Measurements from ENCODE around the gene SLC7A9. TPM values are rescaled to one million over a fixed set of nuclear protein-coding genes. Genes with fewer than 3 reads are reported as not detected.

SLC7A9 gene
- total RNA-seq, 1 donor from 2014 or later: 0.32 TPM

DNA sequence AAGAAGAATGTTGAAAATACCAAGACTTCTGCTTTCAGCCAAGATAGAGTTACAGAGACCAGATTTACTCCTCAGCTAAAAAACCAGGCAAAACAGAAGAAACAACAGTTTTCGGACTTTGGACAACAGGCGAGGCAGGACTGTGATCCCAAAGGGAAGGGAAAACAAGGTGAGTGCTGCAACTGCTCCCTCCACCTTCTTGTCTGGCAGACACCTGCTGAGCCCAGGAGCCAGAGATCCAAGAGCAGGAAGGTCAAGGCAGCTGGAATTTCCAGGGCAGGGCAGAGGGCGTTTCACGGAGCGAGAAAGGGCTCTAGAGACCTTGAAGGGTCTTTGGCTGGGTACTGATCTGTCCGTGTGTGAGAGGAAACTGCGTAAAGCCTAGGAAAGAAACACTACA, 32.9 kb upstream of the SLC7A9 start:
- Histone ChIP-seq H3K36me3 (peaks cover 45% of the 10 kb centered on the region), H3K4me1 (no peaks in the 10 kb centered on the region), H3K9me3 (peaks cover 3% of the 10 kb centered on the region), H3K27ac (no peak overlapping the region), H3K27me3 (ENCODE audit: low read depth) (no peaks in the 10 kb centered on the region), H3K4me3 (no peak overlapping the region)
- TF ChIP-seq, protein P1, sequence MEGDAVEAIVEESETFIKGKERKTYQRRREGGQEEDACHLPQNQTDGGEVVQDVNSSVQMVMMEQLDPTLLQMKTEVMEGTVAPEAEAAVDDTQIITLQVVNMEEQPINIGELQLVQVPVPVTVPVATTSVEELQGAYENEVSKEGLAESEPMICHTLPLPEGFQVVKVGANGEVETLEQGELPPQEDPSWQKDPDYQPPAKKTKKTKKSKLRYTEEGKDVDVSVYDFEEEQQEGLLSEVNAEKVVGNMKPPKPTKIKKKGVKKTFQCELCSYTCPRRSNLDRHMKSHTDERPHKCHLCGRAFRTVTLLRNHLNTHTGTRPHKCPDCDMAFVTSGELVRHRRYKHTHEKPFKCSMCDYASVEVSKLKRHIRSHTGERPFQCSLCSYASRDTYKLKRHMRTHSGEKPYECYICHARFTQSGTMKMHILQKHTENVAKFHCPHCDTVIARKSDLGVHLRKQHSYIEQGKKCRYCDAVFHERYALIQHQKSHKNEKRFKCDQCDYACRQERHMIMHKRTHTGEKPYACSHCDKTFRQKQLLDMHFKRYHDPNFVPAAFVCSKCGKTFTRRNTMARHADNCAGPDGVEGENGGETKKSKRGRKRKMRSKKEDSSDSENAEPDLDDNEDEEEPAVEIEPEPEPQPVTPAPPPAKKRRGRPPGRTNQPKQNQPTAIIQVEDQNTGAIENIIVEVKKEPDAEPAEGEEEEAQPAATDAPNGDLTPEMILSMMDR (IDR thresholded peaks at IDR 0.05): no peak
- no peak for DNase-seq
- intact Hi-C loops (cut with DNase I): no loop called here
- ATAC-seq: no peak

DNA sequence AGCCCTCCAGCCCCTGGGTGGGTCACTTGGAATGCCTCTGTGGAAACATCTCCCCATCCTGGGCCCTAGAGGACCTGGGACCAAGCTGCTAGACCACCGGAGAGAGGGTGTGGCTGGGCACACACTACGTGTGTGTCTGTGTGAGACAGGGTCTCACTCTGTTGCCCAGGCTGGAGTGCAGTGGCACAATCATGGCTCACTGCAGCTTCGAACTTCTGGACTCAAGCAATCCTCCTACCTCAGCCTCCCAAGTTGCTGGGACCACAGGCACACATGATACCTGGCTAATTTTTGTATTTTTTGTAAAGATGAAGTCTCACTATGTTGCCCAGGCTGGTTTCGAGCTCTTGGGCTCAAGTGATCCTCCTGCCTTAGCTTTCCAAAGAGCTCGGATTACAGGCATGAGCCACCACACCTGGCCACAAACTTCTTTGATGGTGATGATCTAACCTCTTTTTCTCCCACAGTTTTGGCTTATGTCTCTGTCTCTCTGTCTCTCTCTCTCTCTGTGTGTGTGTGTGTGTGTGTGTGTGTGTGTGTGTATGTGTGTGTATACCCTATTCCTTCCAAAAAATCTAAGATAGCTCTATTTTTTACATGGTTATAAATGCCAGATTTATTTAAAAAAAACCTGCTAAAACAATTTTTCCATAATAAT, 32.1 kb upstream of the SLC7A9 start:
- TF ChIP-seq, protein P1 (IDR thresholded peaks at IDR 0.05): no peak
- no peaks in the 10 kb centered on the region for H3K4me1 ChIP-seq
- intact Hi-C loops (cut with DNase I): no loop called here
- H3K27ac ChIP-seq: no peak overlapping the region
- H3K9me3 ChIP-seq: peaks cover 3% of the 10 kb centered on the region
- H3K36me3 ChIP-seq: peaks cover 45% of the 10 kb centered on the region
- no peak for DNase-seq
- H3K27me3 ChIP-seq (ENCODE audit: low read depth): no peaks in the 10 kb centered on the region
- no peak overlapping the region for H3K4me3 ChIP-seq
- ATAC-seq: no peak

DNA sequence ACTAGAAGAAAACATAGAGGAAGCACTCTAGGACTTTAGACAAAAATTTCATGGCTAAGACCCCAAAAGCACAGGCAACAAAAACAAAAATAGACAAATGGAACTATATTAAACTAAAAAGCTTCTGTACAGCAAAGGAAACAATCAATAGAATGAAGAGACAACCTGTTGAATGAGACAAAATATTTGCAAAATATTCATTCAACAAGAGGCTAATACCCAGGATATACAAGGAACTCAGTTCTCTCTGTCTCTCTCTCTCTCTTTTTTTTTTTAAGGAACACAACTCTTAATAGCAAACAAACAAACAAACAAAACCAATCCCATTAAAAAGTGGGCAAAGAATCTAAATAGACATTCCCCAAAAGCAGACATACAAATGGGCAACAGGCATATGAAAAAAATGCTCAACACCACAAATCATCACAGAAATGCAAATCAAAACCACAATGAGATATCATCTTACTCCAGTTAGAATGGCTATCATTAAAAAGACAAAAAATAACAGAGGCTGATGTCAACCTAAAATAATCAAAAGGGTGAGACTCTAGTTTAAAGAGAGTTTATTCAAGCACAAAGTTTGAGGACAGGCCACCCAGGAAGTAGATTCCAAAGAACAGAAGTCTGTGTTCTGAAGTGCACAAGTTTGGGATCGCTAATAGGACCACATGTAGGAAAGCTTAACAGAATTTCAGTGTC, 27.1 kb upstream of the SLC7A9 start:
- DNase-seq (no peak), ATAC-seq (no peak)
- Histone ChIP-seq H3K27me3 (ENCODE audit: low read depth) (no peaks in the 10 kb centered on the region), H3K27ac (no peak overlapping the region), H3K4me3 (no peak overlapping the region), H3K9me3 (peaks cover 18% of the 10 kb centered on the region), H3K4me1 (no peaks in the 10 kb centered on the region), H3K36me3 (peaks cover 37% of the 10 kb centered on the region)
- intact Hi-C loops (cut with DNase I): no loop called here
- TF ChIP-seq, protein P1 (IDR thresholded peaks at IDR 0.05): no peak

DNA sequence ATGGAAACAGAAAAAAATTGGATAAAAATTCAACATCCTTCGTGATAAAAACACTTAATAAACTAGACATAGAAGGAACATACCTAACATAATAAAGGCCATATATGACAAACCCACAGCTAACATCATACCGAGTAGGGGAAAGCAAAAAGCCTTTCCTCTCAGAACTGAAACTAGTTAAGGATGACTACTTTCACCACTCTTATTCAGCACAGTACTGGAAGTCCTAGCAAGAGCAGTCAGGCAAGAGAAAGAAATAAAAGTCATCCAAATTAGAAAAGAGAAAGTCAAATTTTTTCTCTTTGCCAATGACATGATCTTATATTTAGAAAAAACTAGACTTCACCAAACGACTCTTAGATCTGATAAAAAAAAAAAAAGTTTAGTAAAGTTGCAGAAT, 25.8 kb upstream of the SLC7A9 start:
- Histone ChIP-seq H3K27me3 (ENCODE audit: low read depth) (no peaks in the 10 kb centered on the region), H3K4me1 (no peaks in the 10 kb centered on the region), H3K4me3 (no peak overlapping the region), H3K27ac (no peak overlapping the region), H3K9me3 (peaks cover 21% of the 10 kb centered on the region), H3K36me3 (peaks cover 26% of the 10 kb centered on the region)
- TF ChIP-seq, protein P1 (IDR thresholded peaks at IDR 0.05): no peak
- DNase-seq: no peak
- intact Hi-C loops (cut with DNase I): no loop called here
- ATAC-seq: no peak

DNA sequence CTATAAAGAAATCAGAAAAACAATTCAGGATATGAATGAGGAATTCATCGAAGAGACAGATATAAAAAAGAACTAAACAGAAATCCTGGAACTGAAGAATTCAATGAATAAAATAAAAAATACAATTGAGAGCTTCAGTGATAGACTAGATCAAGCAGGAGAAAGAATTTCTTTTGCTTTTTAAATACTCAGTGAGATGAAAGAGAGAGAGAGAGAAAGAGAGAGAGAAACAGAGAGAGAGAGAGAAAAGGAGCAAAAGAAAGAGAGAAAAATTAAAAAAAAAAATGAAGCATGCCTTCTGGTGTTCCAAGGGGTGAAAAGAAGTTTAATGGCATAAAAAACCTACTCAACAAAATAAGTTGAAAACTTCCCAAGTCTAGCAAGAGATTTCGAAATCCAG, 22.0 kb upstream of the SLC7A9 start:
- peaks cover 9% of the 10 kb centered on the region for H3K36me3 ChIP-seq
- H3K4me1 ChIP-seq: no peaks in the 10 kb centered on the region
- H3K27me3 ChIP-seq (ENCODE audit: low read depth): no peaks in the 10 kb centered on the region
- TF ChIP-seq, protein P1 (IDR thresholded peaks at IDR 0.05): no peak
- DNase-seq (no peak), ATAC-seq (no peak)
- H3K4me3 ChIP-seq: no peak overlapping the region
- peaks cover 21% of the 10 kb centered on the region for H3K9me3 ChIP-seq
- H3K27ac ChIP-seq: no peak overlapping the region
- intact Hi-C loops (cut with DNase I): no loop called here

Measured in lower lobe of right lung (tissue), 2 donors.